ENCODE results near the gene RAD23A.
A peak's percentile ranks its signal among the peaks of the same experiment; 100 is the strongest.
"Not testable (repeated sequence)": the region's sequence is repeated elsewhere in the genome, so short reads cannot be mapped to it uniquely, and the experiment has no call there.

The RAD23A gene

GRCh38 chr19:12945479-12946091 is at the start of gene RAD23A:
RAD23A (plus strand) TSS chr19:12945862; CDS start chr19:12945949, 87 bp downstream.
- peak; percentile 96 for DNase-seq (ENCODE audit: low spot score)

GRCh38 chr19:12896460-12896859 is 49.2 kb upstream of the RAD23A start:
- no peak for DNase-seq (ENCODE audit: low spot score)

- DNase-seq (ENCODE audit: low spot score): no peak
Measured at GRCh38 chr19:12899891-12900518, 45.7 kb upstream of the RAD23A start.

- DNase-seq (ENCODE audit: low spot score): no peak
Measured at GRCh38 chr19:12907166-12907565, 38.5 kb upstream of the RAD23A start.

GRCh38 chr19:12912571-12912970 is 33.1 kb upstream of the RAD23A start:
- no peak for DNase-seq (ENCODE audit: low spot score)

GRCh38 chr19:12913011-12913561 is 32.6 kb upstream of the RAD23A start:
- no peak for DNase-seq (ENCODE audit: low spot score)

- DNase-seq (ENCODE audit: low spot score): peak; percentile 68
Measured at GRCh38 chr19:12913851-12914690, 31.6 kb upstream of the RAD23A start.

GRCh38 chr19:12915860-12916259 is 29.8 kb upstream of the RAD23A start:
- not testable (repeated sequence) for DNase-seq (ENCODE audit: low spot score)

GRCh38 chr19:12918253-12918652 is 27.4 kb upstream of the RAD23A start:
- DNase-seq (ENCODE audit: low spot score): no peak

GRCh38 chr19:12921047-12921446 is 24.6 kb upstream of the RAD23A start:
- DNase-seq (ENCODE audit: low spot score): no peak

GRCh38 chr19:12922959-12923358 is 22.7 kb upstream of the RAD23A start:
- DNase-seq (ENCODE audit: low spot score): no peak

- no peak for DNase-seq (ENCODE audit: low spot score)
Measured at GRCh38 chr19:12924621-12925310, 20.9 kb upstream of the RAD23A start.

GRCh38 chr19:12930002-12930645 is 15.5 kb upstream of the RAD23A start:
- no peak for DNase-seq (ENCODE audit: low spot score)

GRCh38 chr19:12932392-12933286 is 13.0 kb upstream of the RAD23A start:
- no peak for DNase-seq (ENCODE audit: low spot score)

- DNase-seq (ENCODE audit: low spot score): peak; percentile 89
Measured at GRCh38 chr19:12933287-12934072, 12.2 kb upstream of the RAD23A start, which contains the start of gene FARSA. FARSA (minus strand) TSS chr19:12933711; CDS start chr19:12933696, 15 bp downstream.

GRCh38 chr19:12935071-12935470 is 10.6 kb upstream of the RAD23A start:
- no peak for DNase-seq (ENCODE audit: low spot score)

- no peak for DNase-seq (ENCODE audit: low spot score)
Measured at GRCh38 chr19:12936582-12936981, 9.1 kb upstream of the RAD23A start.

- DNase-seq (ENCODE audit: low spot score): no peak
Measured at GRCh38 chr19:12937093-12937926, 8.4 kb upstream of the RAD23A start.
